ENCODE results near the gene GNG11. TPM values are rescaled to one million over a fixed set of nuclear protein-coding genes. Genes with fewer than 3 reads are reported as not detected.

GNG11 gene
- total RNA-seq, 2 experiments from 2014 or later = not detected

GRCh38 chr7:93943816-93944540 lies 22.4 kb downstream of the GNG11 start:
- no peak for ATAC-seq (ENCODE audit: poor library complexity)
- Mint-ChIP-seq H3K4me1 (ENCODE audit: low read depth) (no peaks in the 10 kb centered on the region), H3K9me3 (no peaks in the 10 kb centered on the region), H3K4me3 (no peak overlapping the region), H3K27me3 (no peaks in the 10 kb centered on the region), H3K36me3 (ENCODE audit: low read depth) (no peaks in the 10 kb centered on the region), H3K27ac (no peak overlapping the region)
- ChIA-PET CTCF (no interaction called here), POLR2A (interaction anchor here (1.3 kb wide), 1 partner anchor 11 kb away, joined by 6 read pairs; no protein-coding TSS in a partner anchor)
- Histone ChIP-seq H3K4me1 (ENCODE audit: insufficient read depth, low read length) (no peaks in the 10 kb centered on the region), H3K27ac (ENCODE audit: low read depth in 1 of 2, low read length in 2 of 2) (no peak overlapping the region), H3K9me3 (ENCODE audit: control insufficient read depth in 1 of 2, insufficient read depth in 1 of 2, low read length in 2 of 2) (no peaks in the 10 kb centered on the region), H3K36me3 (ENCODE audit: insufficient read depth, low read length) (no peaks in the 10 kb centered on the region), H3K4me3 (ENCODE audit: low read length) (no peak overlapping the region), H3K27me3 (ENCODE audit: control insufficient read depth in 1 of 2, insufficient read depth in 2 of 2, low read length in 2 of 2) (peaks cover 4 to 8% of the 10 kb centered on the region in 2 experiments)
- no peak for TF ChIP-seq CTCF (IDR thresholded peaks at IDR 0.05)
- no peak for DNase-seq
- intact Hi-C loops (cut with DNase I, micrococcal nuclease) = no loop called here

- TF ChIP-seq CTCF (IDR thresholded peaks at IDR 0.05) = no peak
- H3K27me3 Mint-ChIP-seq = no peaks in the 10 kb centered on the region
- no peak overlapping the region for H3K27ac Mint-ChIP-seq
- H3K36me3 ChIP-seq (ENCODE audit: insufficient read depth, low read length) = no peaks in the 10 kb centered on the region
- intact Hi-C loops (cut with DNase I, micrococcal nuclease) = no loop called here
- no peak overlapping the region for H3K4me3 ChIP-seq (ENCODE audit: low read length)
- POLR2A ChIA-PET = interaction anchor here (1.3 kb wide), 1 partner anchor 10 kb away, joined by 6 read pairs; no protein-coding TSS in a partner anchor
- H3K36me3 Mint-ChIP-seq (ENCODE audit: low read depth) = no peaks in the 10 kb centered on the region
- ATAC-seq (ENCODE audit: poor library complexity) (no peak), DNase-seq (no peak)
- no peaks in the 10 kb centered on the region for H3K9me3 Mint-ChIP-seq
- H3K4me1 ChIP-seq (ENCODE audit: insufficient read depth, low read length) = no peaks in the 10 kb centered on the region
- H3K9me3 ChIP-seq (ENCODE audit: control insufficient read depth in 1 of 2, insufficient read depth in 1 of 2, low read length in 2 of 2) = no peaks in the 10 kb centered on the region
- no peak overlapping the region for H3K4me3 Mint-ChIP-seq
- no peaks in the 10 kb centered on the region for H3K4me1 Mint-ChIP-seq (ENCODE audit: low read depth)
- CTCF ChIA-PET = no interaction called here
- no peak overlapping the region for H3K27ac ChIP-seq (ENCODE audit: low read depth in 1 of 2, low read length in 2 of 2)
- H3K27me3 ChIP-seq (ENCODE audit: control insufficient read depth in 1 of 2, insufficient read depth in 2 of 2, low read length in 2 of 2) = peaks cover 4 to 8% of the 10 kb centered on the region in 2 experiments
Observed at GRCh38 chr7:93944673-93945072, 23.1 kb downstream of the GNG11 start.

- Histone ChIP-seq H3K4me1 (ENCODE audit: insufficient read depth, low read length) (no peaks in the 10 kb centered on the region), H3K4me3 (ENCODE audit: low read length) (no peak overlapping the region), H3K27me3 (ENCODE audit: control insufficient read depth in 1 of 2, insufficient read depth in 2 of 2, low read length in 2 of 2) (peaks cover 4 to 8% of the 10 kb centered on the region in 2 experiments), H3K36me3 (ENCODE audit: insufficient read depth, low read length) (no peaks in the 10 kb centered on the region), H3K9me3 (ENCODE audit: control insufficient read depth in 1 of 2, insufficient read depth in 1 of 2, low read length in 2 of 2) (no peaks in the 10 kb centered on the region), H3K27ac (ENCODE audit: low read depth in 1 of 2, low read length in 2 of 2) (no peak overlapping the region)
- H3K4me3 Mint-ChIP-seq = no peak overlapping the region
- intact Hi-C loops (cut with DNase I, micrococcal nuclease) = no loop called here
- POLR2A ChIA-PET = no interaction called here
- ATAC-seq (ENCODE audit: poor library complexity) = no peak
- no peaks in the 10 kb centered on the region for H3K27me3 Mint-ChIP-seq
- TF ChIP-seq CTCF (IDR thresholded peaks at IDR 0.05) = no peak
- H3K36me3 Mint-ChIP-seq (ENCODE audit: low read depth) = no peaks in the 10 kb centered on the region
- DNase-seq = no peak
- CTCF ChIA-PET = no interaction called here
- no peaks in the 10 kb centered on the region for H3K9me3 Mint-ChIP-seq
- H3K27ac Mint-ChIP-seq = no peak overlapping the region
- H3K4me1 Mint-ChIP-seq (ENCODE audit: low read depth) = no peaks in the 10 kb centered on the region
Observed at GRCh38 chr7:93945083-93945482, 23.5 kb downstream of the GNG11 start.

Measured in CD4-positive, alpha-beta T cell (primary cell).